ENCODE data around the gene MICAL3. TPM values are rescaled to one million over a fixed set of nuclear protein-coding genes. Genes with fewer than 3 reads are reported as not detected.

Gene MICAL3
- total RNA-seq, 1 experiment from 2014 or later, result 47.1 TPM

DNA sequence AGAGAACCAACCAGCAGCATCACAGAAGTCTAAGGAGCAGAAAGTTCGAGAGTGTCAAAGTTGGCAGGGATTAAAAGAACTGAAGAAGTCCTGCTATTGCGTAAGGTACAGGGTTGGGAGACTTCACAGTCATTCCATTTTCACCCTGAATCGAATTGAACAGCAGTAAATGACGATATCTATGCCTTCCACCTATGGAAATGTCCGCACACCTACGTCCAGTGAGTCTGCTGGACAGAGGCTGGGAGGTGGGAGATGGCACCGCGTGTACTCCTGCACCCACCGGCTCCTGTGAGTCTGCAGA lies 116.7 kb downstream of the MICAL3 start:
- Histone ChIP-seq H3K27me3 (ENCODE audit: control insufficient read depth, insufficient read depth, low read length) (no peaks in the 10 kb centered on the region), H3K9me3 (ENCODE audit: control insufficient read depth, insufficient read depth, low read depth, low read length) (no peaks in the 10 kb centered on the region), H3K36me3 (ENCODE audit: control insufficient read depth, insufficient read depth, low read length) (no peaks in the 10 kb centered on the region), H3K4me1 (ENCODE audit: control insufficient read depth, insufficient read depth, low read length) (no peaks in the 10 kb centered on the region), H3K4me3 (ENCODE audit: low read depth in 2 of 2, low read length in 2 of 2) (no peak overlapping the region), H3K27ac (ENCODE audit: low read length) (no peak overlapping the region)
- no peak for ATAC-seq
- TF ChIP-seq SIN3A (IDR thresholded peaks at IDR 0.05; ENCODE audit: borderline replicate concordance, insufficient read depth, low read depth, low read length) (no peak), TCF7L2 (IDR thresholded peaks at IDR 0.05; ENCODE audit: low read depth, low read length) (no peak), POLR2AphosphoS5 (IDR thresholded peaks at IDR 0.05; ENCODE audit: low read depth, low read length) (no peak)
- TF ChIP-seq, protein P1, sequence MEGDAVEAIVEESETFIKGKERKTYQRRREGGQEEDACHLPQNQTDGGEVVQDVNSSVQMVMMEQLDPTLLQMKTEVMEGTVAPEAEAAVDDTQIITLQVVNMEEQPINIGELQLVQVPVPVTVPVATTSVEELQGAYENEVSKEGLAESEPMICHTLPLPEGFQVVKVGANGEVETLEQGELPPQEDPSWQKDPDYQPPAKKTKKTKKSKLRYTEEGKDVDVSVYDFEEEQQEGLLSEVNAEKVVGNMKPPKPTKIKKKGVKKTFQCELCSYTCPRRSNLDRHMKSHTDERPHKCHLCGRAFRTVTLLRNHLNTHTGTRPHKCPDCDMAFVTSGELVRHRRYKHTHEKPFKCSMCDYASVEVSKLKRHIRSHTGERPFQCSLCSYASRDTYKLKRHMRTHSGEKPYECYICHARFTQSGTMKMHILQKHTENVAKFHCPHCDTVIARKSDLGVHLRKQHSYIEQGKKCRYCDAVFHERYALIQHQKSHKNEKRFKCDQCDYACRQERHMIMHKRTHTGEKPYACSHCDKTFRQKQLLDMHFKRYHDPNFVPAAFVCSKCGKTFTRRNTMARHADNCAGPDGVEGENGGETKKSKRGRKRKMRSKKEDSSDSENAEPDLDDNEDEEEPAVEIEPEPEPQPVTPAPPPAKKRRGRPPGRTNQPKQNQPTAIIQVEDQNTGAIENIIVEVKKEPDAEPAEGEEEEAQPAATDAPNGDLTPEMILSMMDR (IDR thresholded peaks at IDR 0.05), result no peak
- TF ChIP-seq, protein P2, sequence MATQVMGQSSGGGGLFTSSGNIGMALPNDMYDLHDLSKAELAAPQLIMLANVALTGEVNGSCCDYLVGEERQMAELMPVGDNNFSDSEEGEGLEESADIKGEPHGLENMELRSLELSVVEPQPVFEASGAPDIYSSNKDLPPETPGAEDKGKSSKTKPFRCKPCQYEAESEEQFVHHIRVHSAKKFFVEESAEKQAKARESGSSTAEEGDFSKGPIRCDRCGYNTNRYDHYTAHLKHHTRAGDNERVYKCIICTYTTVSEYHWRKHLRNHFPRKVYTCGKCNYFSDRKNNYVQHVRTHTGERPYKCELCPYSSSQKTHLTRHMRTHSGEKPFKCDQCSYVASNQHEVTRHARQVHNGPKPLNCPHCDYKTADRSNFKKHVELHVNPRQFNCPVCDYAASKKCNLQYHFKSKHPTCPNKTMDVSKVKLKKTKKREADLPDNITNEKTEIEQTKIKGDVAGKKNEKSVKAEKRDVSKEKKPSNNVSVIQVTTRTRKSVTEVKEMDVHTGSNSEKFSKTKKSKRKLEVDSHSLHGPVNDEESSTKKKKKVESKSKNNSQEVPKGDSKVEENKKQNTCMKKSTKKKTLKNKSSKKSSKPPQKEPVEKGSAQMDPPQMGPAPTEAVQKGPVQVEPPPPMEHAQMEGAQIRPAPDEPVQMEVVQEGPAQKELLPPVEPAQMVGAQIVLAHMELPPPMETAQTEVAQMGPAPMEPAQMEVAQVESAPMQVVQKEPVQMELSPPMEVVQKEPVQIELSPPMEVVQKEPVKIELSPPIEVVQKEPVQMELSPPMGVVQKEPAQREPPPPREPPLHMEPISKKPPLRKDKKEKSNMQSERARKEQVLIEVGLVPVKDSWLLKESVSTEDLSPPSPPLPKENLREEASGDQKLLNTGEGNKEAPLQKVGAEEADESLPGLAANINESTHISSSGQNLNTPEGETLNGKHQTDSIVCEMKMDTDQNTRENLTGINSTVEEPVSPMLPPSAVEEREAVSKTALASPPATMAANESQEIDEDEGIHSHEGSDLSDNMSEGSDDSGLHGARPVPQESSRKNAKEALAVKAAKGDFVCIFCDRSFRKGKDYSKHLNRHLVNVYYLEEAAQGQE (IDR thresholded peaks at IDR 0.05; ENCODE audit: insufficient read depth in 1 of 2, low read depth in 2 of 2, low read length in 1 of 2), result no peak
- no TSS peak for BruUV-seq (replicated peaks)
- DNase-seq (ENCODE audit: low read depth, low spot score), result no peak
- in situ Hi-C loops (cut with HindIII; ENCODE audit: low pct_unique_long_range_greater_than_20kb, low sequenced_read_pairs), result no loop called here
- ChIA-PET CTCF (no interaction called here), POLR2A (no interaction called here)
- intact Hi-C loops (cut with micrococcal nuclease; ENCODE audit: unreplicated experiment), result no loop called here

DNA sequence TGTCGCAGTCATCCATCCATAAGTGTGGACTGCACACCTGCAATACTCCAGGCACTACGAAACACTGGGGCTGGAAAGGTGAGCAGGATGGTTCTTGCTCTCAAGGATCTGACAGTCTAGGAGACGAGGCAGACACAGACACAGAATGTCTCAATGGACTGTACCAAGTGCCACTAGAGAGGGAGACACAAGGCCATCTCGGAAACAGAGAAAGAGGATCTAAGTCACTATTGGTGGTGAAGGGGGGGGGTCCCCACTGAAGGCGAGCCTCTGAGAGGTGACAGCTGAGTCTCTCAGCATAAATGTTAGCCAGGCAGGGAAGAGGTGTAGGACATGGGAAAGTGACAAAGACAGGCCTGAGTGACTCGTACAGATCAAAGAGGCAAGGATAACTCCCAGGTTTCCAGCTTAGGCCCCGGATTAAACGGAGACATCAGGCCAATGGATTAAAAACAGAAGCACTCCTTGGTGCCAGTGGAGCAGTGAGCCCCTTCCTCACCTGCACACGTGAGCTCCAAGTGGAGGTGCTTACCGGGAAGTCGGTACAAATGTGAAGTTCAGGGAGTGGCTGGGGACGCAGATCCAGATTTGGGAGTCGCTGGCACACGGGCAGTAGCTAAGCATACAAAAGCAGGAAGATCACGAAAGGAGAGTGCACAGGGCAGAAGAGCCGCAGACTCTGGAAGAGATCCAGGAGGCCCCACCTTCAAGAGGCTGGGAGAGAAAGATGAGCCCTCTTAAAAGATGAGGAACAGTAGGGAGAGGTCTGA lies 117.2 kb downstream of the MICAL3 start:
- Histone ChIP-seq H3K9me3 (ENCODE audit: control insufficient read depth, insufficient read depth, low read depth, low read length) (no peaks in the 10 kb centered on the region), H3K4me3 (ENCODE audit: low read depth in 2 of 2, low read length in 2 of 2) (no peak overlapping the region), H3K27me3 (ENCODE audit: control insufficient read depth, insufficient read depth, low read length) (no peaks in the 10 kb centered on the region), H3K36me3 (ENCODE audit: control insufficient read depth, insufficient read depth, low read length) (no peaks in the 10 kb centered on the region), H3K4me1 (ENCODE audit: control insufficient read depth, insufficient read depth, low read length) (no peaks in the 10 kb centered on the region), H3K27ac (ENCODE audit: low read length) (no peak overlapping the region)
- ATAC-seq (no peak), DNase-seq (ENCODE audit: low read depth, low spot score) (no peak)
- POLR2A ChIA-PET, result no interaction called here
- TF ChIP-seq SIN3A (IDR thresholded peaks at IDR 0.05; ENCODE audit: borderline replicate concordance, insufficient read depth, low read depth, low read length) (no peak), POLR2AphosphoS5 (IDR thresholded peaks at IDR 0.05; ENCODE audit: low read depth, low read length) (no peak), TCF7L2 (IDR thresholded peaks at IDR 0.05; ENCODE audit: low read depth, low read length) (no peak)
- TF ChIP-seq, protein P1 (IDR thresholded peaks at IDR 0.05), result no peak
- TF ChIP-seq, protein P2 (IDR thresholded peaks at IDR 0.05; ENCODE audit: insufficient read depth in 1 of 2, low read depth in 2 of 2, low read length in 1 of 2), result no peak
- in situ Hi-C loops (cut with HindIII; ENCODE audit: low pct_unique_long_range_greater_than_20kb, low sequenced_read_pairs) (no loop called here), intact Hi-C loops (cut with micrococcal nuclease; ENCODE audit: unreplicated experiment) (no loop called here)
- CTCF ChIA-PET, result no interaction called here
- no TSS peak for BruUV-seq (replicated peaks)

All from Panc1 (cell line).